SW 1271 (cell line): ENCODE results near the gene TRIM9.

Experiments
- DNase-seq, 2 experiments: peaks; one replicate each; lab custom pipeline; 2025; lab: John Stamatoyannopoulos, UW

The TRIM9 gene

DNA sequence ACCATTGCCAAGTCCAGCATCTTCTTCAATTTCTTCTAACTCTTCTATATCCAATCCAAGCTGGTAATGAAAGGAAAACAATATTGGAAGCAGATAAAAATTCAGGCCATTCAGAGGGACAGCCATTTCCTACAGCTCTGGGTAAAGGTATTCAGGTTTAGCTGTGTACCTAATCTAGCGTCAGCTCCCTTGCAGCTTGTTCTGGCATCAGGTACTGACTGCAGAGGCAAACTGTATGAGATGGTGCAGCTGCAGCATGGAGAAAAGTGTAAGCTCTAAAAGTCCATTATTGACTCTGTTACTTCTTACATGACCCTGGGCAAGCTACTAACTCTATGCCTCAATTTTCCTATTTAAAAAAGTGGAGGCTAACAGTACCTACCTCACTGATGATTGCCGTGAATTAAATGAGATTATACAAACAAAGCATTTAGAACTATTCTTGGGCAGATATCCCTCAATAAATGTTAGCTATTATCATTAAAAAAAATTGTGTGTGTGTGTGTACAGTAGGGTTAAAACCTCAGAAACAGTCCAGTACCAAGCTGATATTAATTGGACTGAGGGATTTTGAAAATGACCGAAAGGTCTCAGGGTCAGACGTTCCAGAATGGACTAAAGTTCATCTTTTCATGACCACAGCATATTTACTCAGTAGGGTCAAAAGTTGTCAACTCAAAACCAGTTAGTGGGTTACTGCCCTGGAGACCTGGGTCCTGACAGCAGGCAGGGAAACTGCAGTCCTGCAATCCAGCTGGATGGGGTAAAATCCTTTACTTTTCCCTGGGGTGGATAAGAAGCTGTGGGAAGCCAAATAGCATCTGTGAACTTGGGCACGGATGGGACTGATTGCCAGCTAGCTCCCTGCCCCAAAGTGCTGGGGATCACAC, 159.5 kb downstream of the TRIM9 start:
- DNase-seq = no peak

DNA sequence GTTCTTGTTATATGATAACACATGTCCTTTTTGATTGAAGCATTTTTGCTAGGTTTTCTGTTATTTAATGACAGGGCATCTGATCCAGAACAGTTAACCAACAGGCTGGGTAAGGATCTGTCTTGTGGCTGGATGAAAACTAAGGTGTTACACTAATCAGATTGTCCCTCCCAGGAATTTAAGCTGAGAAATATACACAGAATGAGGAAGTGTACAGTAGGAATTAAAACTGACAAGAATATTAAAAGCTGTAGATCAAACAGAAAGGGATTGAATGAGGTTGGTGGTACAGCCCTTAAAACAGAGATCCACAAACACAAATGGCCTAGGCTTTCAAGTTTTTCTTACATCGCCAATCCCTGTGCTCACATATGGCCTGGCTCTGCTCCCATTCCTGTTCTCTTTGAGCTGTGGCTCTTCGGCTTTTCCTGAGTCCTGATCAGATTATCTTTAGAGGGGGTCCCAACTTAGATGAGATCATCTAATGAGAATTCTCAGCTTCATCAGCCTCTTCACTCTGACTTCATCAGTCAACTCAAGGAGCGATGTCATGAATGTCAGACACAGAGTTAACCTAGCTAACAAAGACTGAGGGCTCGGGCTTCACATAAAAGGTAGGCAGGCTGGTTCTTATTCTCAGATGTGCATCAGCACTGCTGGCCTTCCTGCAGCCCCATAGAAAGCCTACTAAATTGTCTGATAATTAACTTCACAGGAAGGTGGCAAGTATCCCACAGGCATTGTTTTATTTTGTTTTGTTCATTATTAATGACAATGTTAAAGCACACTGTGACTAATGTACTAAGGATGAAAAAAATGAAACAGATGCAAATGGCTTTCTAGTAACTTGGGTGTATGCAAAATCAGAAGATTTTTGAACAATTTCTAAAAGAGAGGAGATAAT, 162.1 kb downstream of the TRIM9 start:
- no peak for DNase-seq

DNA sequence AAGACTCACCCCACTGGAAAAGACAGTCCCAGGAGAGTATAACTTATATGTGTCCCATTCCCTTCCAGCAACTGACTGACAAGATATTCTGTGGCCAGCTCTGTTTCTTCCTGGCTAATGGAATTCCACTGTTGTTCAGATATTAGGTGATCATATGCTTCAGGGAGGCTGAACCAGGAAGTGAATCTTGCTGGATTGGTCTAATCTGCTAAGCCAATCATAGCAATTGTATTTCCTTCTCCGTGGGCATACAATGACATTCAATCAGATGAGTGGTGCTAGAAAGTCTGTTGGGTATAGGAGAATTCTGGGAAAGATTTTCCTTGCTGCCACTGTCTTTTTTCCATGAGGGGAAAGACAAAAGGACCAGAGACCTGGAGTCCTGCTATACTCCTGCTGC, 162.7 kb downstream of the TRIM9 start:
- no peak for DNase-seq

GRCh38 chr14:50931559-50931958, 163.3 kb downstream of the TRIM9 start:
- DNase-seq = no peak

DNA sequence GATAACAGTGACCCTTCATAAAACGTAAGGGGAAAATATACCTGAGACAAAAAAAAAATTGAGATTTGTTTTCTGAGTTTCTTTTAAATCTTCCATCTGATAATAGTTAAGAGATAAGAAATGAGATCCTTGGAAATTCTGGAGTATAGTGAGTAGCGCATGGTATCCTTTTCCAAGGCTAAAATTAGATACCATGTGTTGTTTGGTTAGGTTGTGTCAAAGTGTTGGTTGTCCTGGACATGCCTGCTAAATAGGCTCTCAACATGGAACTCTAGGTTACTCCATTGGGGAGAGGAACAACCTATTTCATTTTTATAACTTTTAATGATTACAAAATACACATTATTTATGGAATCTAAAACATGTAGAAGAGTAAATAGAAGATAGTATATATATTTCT, 165.4 kb downstream of the TRIM9 start:
- DNase-seq = no peak

- no peak for DNase-seq
These were observed 166.8 kb downstream of the TRIM9 start for GRCh38 chr14:50928002-50928635.

GRCh38 chr14:50926851-50927386, 168.0 kb downstream of the TRIM9 start:
- DNase-seq = no peak
